GM18526 (cell line): ENCODE results near the gene NKPD1.

Experiments used
- POLR2A ChIP-seq: IDR thresholded peaks from 3 replicates; pipeline ENCODE4 v1.6.1; 2011; ENCODE audit not compliant: insufficient read length; ENCODE audit errors: extremely low read depth

Gene NKPD1

DNA sequence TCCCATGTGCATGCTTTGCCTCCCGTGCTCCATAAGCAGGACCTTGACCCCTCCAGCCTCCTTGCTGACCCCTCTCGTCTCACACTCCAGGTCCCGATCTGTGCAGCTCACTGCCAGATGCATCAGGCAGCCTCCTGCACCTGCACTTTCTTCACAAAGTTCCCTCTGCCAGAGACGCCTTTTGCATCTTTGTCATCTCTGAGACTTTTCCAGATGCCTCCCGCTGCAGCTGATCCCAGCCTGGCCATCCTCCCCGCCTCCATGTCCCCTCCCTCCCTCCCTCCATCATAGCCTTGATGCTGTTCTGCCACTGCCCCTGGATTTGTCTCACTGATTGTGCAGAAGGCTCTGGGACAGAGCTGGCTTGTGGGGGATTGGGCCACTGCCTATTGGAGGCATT is 38.0 kb downstream of the NKPD1 start:
- TF ChIP-seq POLR2A = no peak

DNA sequence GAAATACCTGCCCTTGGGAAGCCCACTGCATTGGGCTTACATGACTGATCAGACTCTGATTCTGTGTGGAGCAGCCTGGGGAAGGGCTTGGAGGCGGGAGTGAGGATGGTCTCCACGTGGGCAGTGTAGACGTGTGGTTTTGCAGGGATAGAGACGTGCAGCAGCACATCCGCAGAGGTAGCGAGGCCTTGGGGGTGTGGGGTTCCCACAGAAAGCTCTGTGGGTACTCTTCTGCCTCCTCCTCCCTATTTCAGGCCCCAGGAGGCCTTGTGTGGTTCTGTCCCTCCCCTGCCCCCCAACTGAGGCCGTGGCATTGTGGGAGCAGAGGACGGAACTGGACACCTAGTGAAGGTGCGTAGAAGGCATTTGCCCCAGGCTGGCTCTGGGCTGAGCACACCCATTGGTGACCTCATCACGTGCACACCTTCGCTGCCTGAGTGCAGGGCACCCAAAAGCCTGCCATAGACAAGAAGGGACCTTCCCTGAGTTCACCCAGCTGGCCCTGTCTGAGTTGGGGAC is 38.9 kb downstream of the NKPD1 start:
- TF ChIP-seq POLR2A = no peak

DNA sequence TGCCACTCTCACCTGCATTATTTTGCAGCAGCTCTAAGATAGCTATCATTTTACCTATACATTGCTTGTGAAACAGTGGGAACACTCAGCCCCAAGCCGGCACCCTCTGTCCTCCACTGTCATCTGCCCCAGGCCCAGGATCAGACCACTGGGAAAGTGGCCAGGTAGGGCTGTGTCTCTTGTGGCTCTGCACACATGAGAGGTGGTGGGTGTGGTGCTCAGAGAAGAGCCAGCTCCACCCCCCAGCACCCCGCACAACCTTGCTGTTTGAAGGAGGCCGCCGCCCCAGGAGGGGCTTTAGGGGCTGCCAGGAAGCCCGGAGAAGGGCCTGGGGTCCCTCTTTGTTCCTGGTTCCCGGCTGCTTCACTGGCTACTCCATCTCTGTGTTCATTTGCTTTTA is 41.2 kb downstream of the NKPD1 start:
- TF ChIP-seq POLR2A = no peak

DNA sequence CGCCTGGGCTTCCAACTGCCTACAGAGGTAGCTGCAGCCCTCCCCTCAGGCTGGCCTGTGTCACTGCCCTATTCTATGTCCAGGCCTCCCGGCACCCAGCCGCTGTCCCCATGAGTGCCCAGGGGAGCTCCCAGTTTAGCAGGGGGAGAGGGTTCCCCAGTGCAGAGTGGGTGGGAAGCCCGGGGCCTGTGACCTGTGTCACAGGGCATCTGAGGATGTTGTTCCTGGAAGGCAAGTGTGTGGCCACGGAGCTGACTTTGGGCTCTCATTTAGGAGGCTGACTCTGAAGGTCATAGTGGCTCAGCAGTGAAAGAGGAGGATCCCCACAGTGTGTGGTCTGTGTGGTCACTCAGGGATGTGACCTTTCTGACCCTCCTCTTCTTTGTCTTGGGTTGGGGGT is 42.7 kb downstream of the NKPD1 start:
- TF ChIP-seq POLR2A = no peak

DNA sequence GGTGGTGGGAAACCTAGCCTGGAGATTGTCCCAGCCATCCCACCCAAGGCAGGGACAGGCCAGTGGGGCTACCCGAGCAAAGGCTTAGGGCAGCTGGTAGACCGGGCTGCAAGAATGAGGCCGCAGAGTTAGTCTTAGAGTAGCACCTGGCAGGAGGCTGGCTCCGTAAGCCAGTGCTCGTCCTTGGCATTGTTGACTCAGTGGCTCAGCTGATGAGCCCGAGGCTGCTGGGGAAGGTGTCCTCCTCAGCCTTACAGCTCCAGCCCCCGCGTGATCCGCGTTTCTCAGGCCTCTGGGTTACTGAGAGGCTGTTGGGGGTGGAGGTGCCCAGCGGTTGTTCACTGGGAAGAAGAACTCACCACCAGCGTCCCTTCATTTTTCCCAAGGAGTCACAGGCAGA is 43.1 kb downstream of the NKPD1 start:
- TF ChIP-seq POLR2A = no peak

DNA sequence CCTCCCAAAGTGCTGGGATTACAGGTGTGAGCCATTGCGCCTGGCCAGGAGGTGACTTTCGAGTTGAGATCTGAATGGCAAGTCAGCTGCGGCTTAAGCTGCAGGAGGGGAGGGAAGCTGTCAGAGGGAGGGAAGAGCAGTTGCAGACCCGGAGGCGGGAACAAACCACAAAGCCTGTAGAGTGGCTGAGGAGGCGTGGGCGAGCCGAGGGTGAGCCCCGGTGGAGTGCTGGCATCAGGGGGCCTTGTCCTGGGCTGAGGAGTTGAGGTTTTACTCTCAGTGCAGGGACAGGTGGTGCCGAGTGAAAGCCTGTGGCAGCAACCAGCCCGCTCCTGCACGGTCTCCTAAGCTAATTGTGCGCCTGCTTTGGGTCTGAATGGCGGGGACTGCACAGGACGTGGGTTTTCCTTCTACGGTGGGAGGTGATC is 43.6 kb downstream of the NKPD1 start:
- no peak for TF ChIP-seq POLR2A

DNA sequence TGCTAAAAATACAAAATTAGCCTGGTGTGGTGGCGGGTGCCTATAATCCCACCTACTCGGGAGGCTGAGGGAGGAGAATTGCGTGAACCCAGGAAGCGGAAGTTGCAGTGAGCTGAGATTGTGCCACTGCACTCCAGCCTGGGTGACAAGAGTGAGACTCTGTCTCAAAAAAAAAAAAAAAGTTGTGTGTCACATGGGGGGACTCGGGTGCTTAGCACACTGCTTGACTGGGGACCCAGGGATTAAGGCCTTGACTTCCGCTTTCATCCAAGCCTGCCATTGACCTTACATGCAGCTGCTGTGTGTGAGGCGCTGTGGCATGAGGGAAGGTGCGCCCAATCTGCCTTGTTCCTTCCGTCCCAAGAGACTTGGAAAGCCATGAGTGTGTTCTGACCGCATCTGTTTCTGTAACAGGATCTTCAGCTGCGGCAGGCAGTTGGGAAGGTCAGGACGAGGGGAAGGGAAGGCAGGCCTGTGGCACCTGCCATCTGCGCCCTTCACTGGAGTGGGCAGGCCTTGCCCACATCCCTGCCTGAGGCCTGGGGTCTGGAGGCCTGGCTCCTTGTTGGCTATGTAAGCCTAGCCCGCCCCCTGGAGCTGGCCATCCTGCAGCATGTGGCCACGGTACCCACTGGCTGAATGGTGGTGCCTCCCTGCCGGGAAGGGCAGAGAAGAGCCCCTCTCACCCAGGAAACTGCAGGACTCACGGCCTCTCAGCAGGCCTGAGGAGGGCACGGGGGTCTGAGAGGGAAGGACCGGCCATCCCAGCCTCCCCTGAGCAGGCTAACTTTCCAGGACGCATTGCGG is 44.8 kb downstream of the NKPD1 start:
- no peak for TF ChIP-seq POLR2A

DNA sequence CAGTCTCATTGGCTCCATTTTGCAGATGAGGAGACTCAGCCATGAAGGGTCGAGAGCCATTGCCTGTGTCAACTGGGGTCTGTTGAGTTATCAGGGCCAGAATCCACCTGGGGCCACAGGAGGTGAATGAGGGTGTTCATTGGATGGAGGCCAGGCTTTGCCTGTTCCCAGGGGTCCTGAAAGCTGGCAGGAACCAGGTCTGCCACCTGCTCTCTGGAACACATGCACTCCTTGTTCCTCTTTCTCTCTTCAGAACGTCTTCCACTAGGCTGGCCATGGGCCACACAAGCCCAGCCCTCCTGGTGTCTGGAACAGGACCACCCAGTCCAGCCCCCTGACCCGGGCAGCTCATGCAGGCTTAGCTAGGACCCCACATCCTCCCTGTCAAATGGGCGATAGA is 46.7 kb downstream of the NKPD1 start:
- TF ChIP-seq POLR2A = no peak

DNA sequence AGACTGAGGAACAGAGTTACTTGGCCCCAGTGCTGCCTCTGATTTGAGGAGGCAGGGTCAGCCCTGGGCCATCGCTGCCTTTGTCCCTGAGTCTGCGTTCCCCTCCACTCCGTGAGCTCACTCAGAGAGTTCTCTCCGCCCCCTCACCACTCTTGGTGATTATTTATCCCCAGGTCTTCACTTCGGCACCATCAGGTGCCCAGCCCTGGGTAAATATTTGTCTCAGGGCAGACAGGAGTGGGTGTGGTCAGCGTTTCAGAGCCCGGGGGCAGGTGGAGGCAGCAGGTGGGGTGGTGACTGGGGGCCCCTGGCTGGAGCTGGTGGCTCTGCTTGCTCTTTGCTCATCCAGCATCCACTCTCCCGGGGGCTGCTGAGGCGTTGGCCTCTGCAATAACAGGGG is 47.2 kb downstream of the NKPD1 start:
- no peak for TF ChIP-seq POLR2A

DNA sequence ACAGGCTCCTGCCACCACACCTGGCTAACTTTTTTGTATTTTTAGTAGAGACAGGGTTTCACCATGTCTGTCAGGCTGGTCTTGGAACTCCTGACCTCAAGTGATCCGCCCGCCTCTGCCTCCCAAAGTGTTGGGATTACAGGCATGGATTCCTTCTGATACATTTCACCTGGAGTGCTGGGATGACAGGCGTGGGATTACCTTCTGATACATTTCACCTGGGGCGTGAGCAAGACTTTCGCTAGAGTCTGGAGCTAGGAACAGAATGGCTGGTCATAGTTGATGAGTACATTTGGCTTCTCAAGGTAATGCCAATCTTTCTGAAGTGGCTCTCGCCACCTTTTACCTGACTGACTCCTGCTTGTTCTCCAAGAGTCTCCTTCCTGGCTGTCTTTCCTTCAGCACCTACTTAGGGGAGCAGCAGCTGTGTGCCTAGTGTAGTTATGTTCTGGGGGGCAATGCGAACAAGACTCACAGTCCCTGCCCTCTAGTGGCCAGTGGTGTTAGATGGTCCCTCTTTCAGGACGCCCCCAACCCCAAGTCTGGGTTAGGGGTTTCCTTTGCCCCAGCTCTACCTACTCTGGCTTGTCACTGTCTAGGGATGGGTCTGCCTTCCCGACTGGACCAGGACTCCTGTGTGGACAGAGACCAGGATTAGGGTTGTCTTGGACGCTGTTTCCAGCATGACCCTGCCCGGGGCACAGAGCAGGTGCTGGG is 48.5 kb downstream of the NKPD1 start:
- TF ChIP-seq POLR2A = no peak
